Panc1 (cell line): ENCODE results near the gene KIAA1217. TPM values are rescaled to one million over a fixed set of nuclear protein-coding genes. Genes with fewer than 3 reads are reported as not detected.

Experiments
- ATAC-seq: fragments of 200-7000 bp; cut with Tn5 transposase; 2 replicates; pipeline ENCODE4 v1.9.1; 2020; ENCODE audit warnings: mild to moderate bottlenecking, moderate library complexity
- BruUV-seq: library from RNA; stranded (reverse); fragments of 400-500 nt; replicated peaks from 2 replicates; lab custom pipeline; 2021; lab: Mats Ljungman, UMichigan
- CTCF ChIA-PET: fragments of 300-600 bp; sonication (Branson Sonifier 250); formaldehyde crosslinking; loops from one replicate; lab custom pipeline; 2022; ENCODE audit warnings: antibody characterized with exemption; lab: Charles Lee
- POLR2A ChIA-PET: fragments of 300-600 bp; sonication (Branson Sonifier 250); formaldehyde crosslinking; loops from one replicate; lab custom pipeline; 2022; ENCODE audit warnings: antibody characterized with exemption; lab: Charles Lee
- DNase-seq: peaks from one replicate; pipeline ENCODE4 v3.0.0-alpha.2; 2010; ENCODE audit warnings: low read depth, low spot score
- H3K27ac ChIP-seq: 2 replicates; pipeline ENCODE4 v1.5.1; 2011; ENCODE audit warnings: mild to moderate bottlenecking, low read length, inconsistent platforms
- H3K27me3 ChIP-seq: fragments of 200-500 bp; sonication (Bioruptor generic); 2 replicates; pipeline ENCODE4 v1.6.0; 2014; ENCODE audit warnings: low read length, inconsistent platforms; ENCODE audit not compliant: control insufficient read depth, insufficient read depth
- H3K36me3 ChIP-seq: fragments of 200-500 bp; sonication (Bioruptor generic); 2 replicates; pipeline ENCODE4 v1.5.1; 2014; ENCODE audit warnings: inconsistent platforms, mild to moderate bottlenecking, low read length, moderate library complexity; ENCODE audit not compliant: control insufficient read depth, insufficient read depth
- H3K4me1 ChIP-seq: 2 replicates; pipeline ENCODE4 v1.5.1; 2011; ENCODE audit warnings: inconsistent platforms, mild to moderate bottlenecking, low read length, moderate library complexity; ENCODE audit not compliant: control insufficient read depth, insufficient read depth
- H3K4me3 ChIP-seq, 2 experiments: 2 replicates each; pipeline ENCODE4 v1.5.1; 2011 to 2012; ENCODE audit warnings: low read depth in 2 of 2, low read length in 2 of 2, mild to moderate bottlenecking in 2 of 2, inconsistent platforms in 1 of 2, moderate library complexity in 1 of 2
- H3K9me3 ChIP-seq: fragments of 200-500 bp; sonication (Bioruptor generic); 2 replicates; pipeline ENCODE4 v1.5.1; 2014; ENCODE audit warnings: low read depth, mild to moderate bottlenecking, inconsistent platforms, low read length, moderate library complexity; ENCODE audit not compliant: control insufficient read depth, insufficient read depth
- CTCF ChIP-seq: fragments of 450-650 bp; IDR thresholded peaks from 2 replicates; pipeline ENCODE4 v1.5.1; 2017; ENCODE audit warnings: mild to moderate bottlenecking
- POLR2AphosphoS5 ChIP-seq: IDR thresholded peaks from 2 replicates; pipeline ENCODE4 v1.6.1; 2012; ENCODE audit warnings: mild to moderate bottlenecking, low read depth, low read length, moderate library complexity
- REST ChIP-seq, 2 experiments: IDR thresholded peaks; 2 replicates each; pipeline ENCODE4 v1.6.1; 2011 to 2012; ENCODE audit warnings: low read depth in 2 of 2, control low read depth in 1 of 2, low read length in 1 of 2, mild to moderate bottlenecking in 1 of 2, moderate library complexity in 1 of 2; ENCODE audit not compliant: insufficient read depth in 1 of 2
- SIN3A ChIP-seq: IDR thresholded peaks from 2 replicates; pipeline ENCODE4 v1.6.1; 2012; ENCODE audit warnings: low read depth, mild to moderate bottlenecking, low read length, moderate library complexity, borderline replicate concordance; ENCODE audit not compliant: insufficient read depth
- TCF7L2 ChIP-seq: IDR thresholded peaks from 2 replicates; pipeline ENCODE4 v1.6.1; 2011; ENCODE audit warnings: mild to moderate bottlenecking, low read depth, low read length, inconsistent platforms
- in situ Hi-C: cut with HindIII; loops from 2 replicates; pipeline ENCODE4 v1.10.0; 2016; ENCODE audit warnings: low sequenced_read_pairs, low pct_unique_long_range_greater_than_20kb
- intact Hi-C: fragments of 100-400 bp; cut with micrococcal nuclease; formaldehyde crosslinking; loops from one replicate; pipeline ENCODE4 v1.10.0; 2022; ENCODE audit not compliant: unreplicated experiment
- total RNA-seq: library from RNA; stranded (reverse); gene quantifications from one replicate; pipeline ENCODE4 v1.2.1, GENCODE V29; 2021; ENCODE audit not compliant: unreplicated experiment

The KIAA1217 gene
- total RNA-seq, 1 experiment from 2014 or later, result 11.6 TPM

- Histone ChIP-seq H3K9me3 (no peaks in the 10 kb centered on the region), H3K27ac (no peak overlapping the region), H3K4me1 (no peaks in the 10 kb centered on the region), H3K4me3 (no peak overlapping the region), H3K27me3 (no peaks in the 10 kb centered on the region), H3K36me3 (no peaks in the 10 kb centered on the region)
- DNase-seq, result no peak
- no peak for ATAC-seq
- TF ChIP-seq TCF7L2 (no peak), SIN3A (no peak), CTCF (no peak), POLR2AphosphoS5 (no peak), REST (IDR thresholded peaks at IDR 0.05; ENCODE audit: insufficient read depth in 1 of 2, low read depth in 2 of 2, low read length in 1 of 2) (no peak)
- ChIA-PET CTCF (no interaction called here), POLR2A (no interaction called here)
- BruUV-seq, result no TSS peak
- intact Hi-C loops (no loop called here), in situ Hi-C loops (no loop called here)
Measured at GRCh38 chr10:24255115-24255880, 46.4 kb downstream of the KIAA1217 start.

GRCh38 chr10:24255881-24256311, 47.0 kb downstream of the KIAA1217 start:
- H3K9me3 ChIP-seq, result no peaks in the 10 kb centered on the region
- H3K4me3 ChIP-seq, result no peak overlapping the region
- ATAC-seq (no peak), DNase-seq (no peak)
- no TSS peak for BruUV-seq
- ChIA-PET POLR2A (no interaction called here), CTCF (no interaction called here)
- no peak for TF ChIP-seq POLR2AphosphoS5
- TF ChIP-seq CTCF, result no peak
- no peak for TF ChIP-seq REST (IDR thresholded peaks at IDR 0.05; ENCODE audit: insufficient read depth in 1 of 2, low read depth in 2 of 2, low read length in 1 of 2)
- no peak for TF ChIP-seq SIN3A
- TF ChIP-seq TCF7L2, result no peak
- H3K4me1 ChIP-seq, result no peaks in the 10 kb centered on the region
- in situ Hi-C loops, result no loop called here
- H3K27ac ChIP-seq, result no peak overlapping the region
- H3K27me3 ChIP-seq, result no peaks in the 10 kb centered on the region
- intact Hi-C loops, result no loop called here
- no peaks in the 10 kb centered on the region for H3K36me3 ChIP-seq
